Measurements from ENCODE around the gene SPEF2.

SPEF2 gene

GRCh38 chr5:35681911-35682310, 64.2 kb downstream of the SPEF2 start:
- Mint-ChIP-seq H3K4me1 (no peaks in the 10 kb centered on the region), H3K4me3 (no peak overlapping the region), H3K27ac (no peak overlapping the region), H3K9me3 (no peaks in the 10 kb centered on the region), H3K36me3 (ENCODE audit: low read depth) (no peaks in the 10 kb centered on the region), H3K27me3 (ENCODE audit: low read depth) (no peaks in the 10 kb centered on the region)
- TF ChIP-seq CTCF (IDR thresholded peaks at IDR 0.05; ENCODE audit: unreplicated experiment in 3 of 3) = no peak

DNA sequence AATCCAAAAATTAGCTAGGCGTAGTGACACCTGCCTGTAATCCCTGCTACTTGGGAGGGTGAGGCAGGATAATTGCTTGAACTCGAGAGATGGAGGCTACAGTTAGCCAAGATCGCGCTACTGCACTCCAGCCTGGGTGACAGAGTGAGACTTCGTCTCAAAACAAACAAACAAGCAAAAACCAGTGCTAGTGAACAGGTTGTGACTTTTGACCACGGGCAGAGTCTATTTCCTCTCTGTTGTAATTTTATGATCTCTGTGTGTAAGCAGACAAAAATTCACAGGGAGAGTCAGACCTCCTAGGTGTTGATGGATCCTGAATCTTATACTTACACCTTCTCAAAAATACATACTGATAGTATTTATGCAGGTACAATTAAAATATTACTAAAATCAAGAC, 65.8 kb downstream of the SPEF2 start:
- no peaks in the 10 kb centered on the region for H3K27me3 Mint-ChIP-seq (ENCODE audit: low read depth)
- no peak overlapping the region for H3K27ac Mint-ChIP-seq
- no peaks in the 10 kb centered on the region for H3K4me1 Mint-ChIP-seq
- no peak overlapping the region for H3K4me3 Mint-ChIP-seq
- no peaks in the 10 kb centered on the region for H3K9me3 Mint-ChIP-seq
- H3K36me3 Mint-ChIP-seq (ENCODE audit: low read depth) = no peaks in the 10 kb centered on the region
- TF ChIP-seq CTCF (IDR thresholded peaks at IDR 0.05; ENCODE audit: unreplicated experiment in 3 of 3) = no peak

- no peak overlapping the region for H3K4me3 Mint-ChIP-seq
- H3K27me3 Mint-ChIP-seq (ENCODE audit: low read depth) = no peaks in the 10 kb centered on the region
- no peaks in the 10 kb centered on the region for H3K9me3 Mint-ChIP-seq
- H3K4me1 Mint-ChIP-seq = no peaks in the 10 kb centered on the region
- H3K27ac Mint-ChIP-seq = no peak overlapping the region
- H3K36me3 Mint-ChIP-seq (ENCODE audit: low read depth) = no peaks in the 10 kb centered on the region
- no peak for TF ChIP-seq CTCF (IDR thresholded peaks at IDR 0.05; ENCODE audit: unreplicated experiment in 3 of 3)
These were observed 67.5 kb downstream of the SPEF2 start for GRCh38 chr5:35685161-35685560.

- H3K9me3 Mint-ChIP-seq = no peaks in the 10 kb centered on the region
- H3K27ac Mint-ChIP-seq = no peak overlapping the region
These were observed 70.3 kb downstream of the SPEF2 start for GRCh38 chr5:35687961-35688360.

GRCh38 chr5:35694481-35694880, 76.8 kb downstream of the SPEF2 start:
- no peak overlapping the region for H3K27ac Mint-ChIP-seq
- H3K4me3 Mint-ChIP-seq = no peak overlapping the region
- TF ChIP-seq CTCF (IDR thresholded peaks at IDR 0.05; ENCODE audit: unreplicated experiment in 3 of 3) = no peak
- H3K4me1 Mint-ChIP-seq = peaks cover 3% of the 10 kb centered on the region
- no peaks in the 10 kb centered on the region for H3K9me3 Mint-ChIP-seq
- H3K27me3 Mint-ChIP-seq (ENCODE audit: low read depth) = no peaks in the 10 kb centered on the region
- H3K36me3 Mint-ChIP-seq (ENCODE audit: low read depth) = peaks cover 17% of the 10 kb centered on the region

More at GRCh38 chr5:35687961-35688360, 70.3 kb downstream of the SPEF2 start:
- Mint-ChIP-seq H3K36me3 (ENCODE audit: low read depth) (peaks cover 8% of the 10 kb centered on the region), H3K27me3 (ENCODE audit: low read depth) (no peaks in the 10 kb centered on the region), H3K4me1 (no peaks in the 10 kb centered on the region), H3K4me3 (no peak overlapping the region)
- no peak for TF ChIP-seq CTCF (IDR thresholded peaks at IDR 0.05; ENCODE audit: unreplicated experiment in 3 of 3)

DNA sequence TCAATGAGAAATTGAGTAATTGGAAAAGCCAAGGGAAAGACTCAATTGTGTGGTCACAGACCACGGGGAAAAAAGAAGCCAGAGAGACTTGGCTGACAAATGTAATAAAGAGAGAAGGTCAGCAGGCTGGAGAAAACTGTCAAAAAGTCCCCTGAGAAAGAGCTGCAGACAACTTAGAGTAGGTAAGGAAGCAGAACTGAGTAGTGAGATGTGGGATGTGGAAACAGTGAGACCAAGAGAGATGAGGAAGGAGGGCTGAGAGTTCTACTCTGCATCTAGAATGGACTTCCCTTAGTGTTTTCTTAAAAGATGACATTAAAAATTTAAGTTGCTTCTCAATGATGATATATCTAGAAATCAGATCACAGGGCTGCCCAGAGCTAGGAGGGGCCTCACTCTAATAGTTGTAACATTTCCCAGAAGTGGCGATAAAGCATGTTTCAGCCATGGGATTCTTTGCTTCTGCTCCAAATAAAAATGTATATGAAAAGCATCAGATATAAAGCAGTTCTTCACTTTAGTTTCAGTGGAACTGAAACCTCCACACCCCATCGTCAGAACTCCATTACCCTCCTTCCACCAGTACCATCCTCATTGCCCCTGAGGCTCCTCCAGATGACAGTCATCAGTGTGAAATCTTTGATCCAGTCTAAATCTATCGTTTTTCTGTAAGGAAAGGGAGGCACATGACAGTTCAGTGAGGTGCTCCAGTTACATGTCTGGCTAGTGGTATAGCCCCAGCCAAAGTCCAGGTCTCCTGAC, 80.6 kb downstream of the SPEF2 start:
- Mint-ChIP-seq H3K4me3 (no peak overlapping the region), H3K9me3 (no peaks in the 10 kb centered on the region), H3K36me3 (ENCODE audit: low read depth) (peaks cover 22% of the 10 kb centered on the region), H3K4me1 (peaks cover 3% of the 10 kb centered on the region), H3K27me3 (ENCODE audit: low read depth) (no peaks in the 10 kb centered on the region), H3K27ac (no peak overlapping the region)
- no peak for TF ChIP-seq CTCF (IDR thresholded peaks at IDR 0.05; ENCODE audit: unreplicated experiment in 3 of 3)
